Skin epidermis (tissue), 12 donors: ENCODE data around the gene LEPROT.

Experiments used
- H3K27ac ChIP-seq, 21 experiments: fragments of 200-600 bp; sonication (generic) in 11 of 21; one replicate each; pipeline ENCODE4 v1.5.0; 2020; ENCODE audit warnings: mild to moderate bottlenecking in 3 of 21, inconsistent platforms in 2 of 21, moderate library complexity in 2 of 21
- H3K4me3 ChIP-seq, 7 experiments: fragments of 200-600 bp; sonication (generic) in 2 of 7; one replicate each; pipeline ENCODE4 v1.5.0; 2020; ENCODE audit warnings: inconsistent platforms in 2 of 7, mild to moderate bottlenecking in 2 of 7, moderate library complexity in 1 of 7

Gene LEPROT

DNA sequence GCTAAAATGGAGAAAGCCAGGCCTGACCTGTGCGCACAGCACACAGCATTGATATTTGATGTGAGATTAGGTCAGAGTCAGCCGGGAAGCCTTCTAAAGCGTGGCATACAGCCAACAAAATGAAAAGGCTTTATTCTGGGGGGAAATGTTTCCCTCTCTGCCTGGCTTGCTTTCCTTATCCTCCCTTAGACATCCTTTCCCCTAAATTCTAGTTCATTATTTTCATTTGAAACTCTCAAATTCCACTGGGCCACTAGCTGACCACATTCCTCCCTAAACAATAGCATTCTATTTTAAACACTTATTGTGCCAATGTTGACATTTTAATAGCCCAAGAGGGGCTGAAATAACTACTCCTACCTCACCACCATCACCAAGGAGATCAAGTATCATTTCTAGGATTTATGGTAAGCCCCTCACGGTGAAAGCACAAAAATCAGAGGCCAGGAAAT is 49.4 kb downstream of the LEPROT start:
- H3K27ac ChIP-seq = peak overlapping the region in 2 of 21 experiments; percentile 22

DNA sequence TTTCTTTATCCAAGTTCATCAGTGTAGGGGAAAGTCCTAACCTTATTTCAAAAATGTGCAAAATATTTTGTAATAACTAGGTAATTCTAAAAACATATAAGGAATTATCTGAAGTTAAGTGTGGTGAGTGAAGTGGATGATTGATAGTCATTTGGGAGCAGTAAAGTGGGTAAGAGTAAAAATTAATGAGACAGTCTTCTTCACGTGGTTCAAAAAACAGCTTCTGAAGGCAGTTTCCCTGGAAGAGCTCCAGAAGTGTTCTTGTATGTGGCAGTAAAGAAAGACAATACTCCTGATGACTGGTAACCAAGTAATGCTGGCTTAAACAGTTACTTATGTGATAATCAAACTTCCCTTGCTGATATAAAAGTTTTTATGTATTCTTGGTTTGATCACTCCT is 50.3 kb downstream of the LEPROT start:
- Histone ChIP-seq H3K4me3 (no peak overlapping the region), H3K27ac (peak overlapping the region in 1 of 21 experiments; percentile 35)

More for the DNA sequence above, 49.4 kb downstream of the LEPROT start:
- no peak overlapping the region for H3K4me3 ChIP-seq

GRCh38 chr1:65471213-65471833 is 50.9 kb downstream of the LEPROT start:
- H3K4me3 ChIP-seq = no peak overlapping the region
- H3K27ac ChIP-seq = peak overlapping the region in 1 of 21 experiments; percentile 35

- Histone ChIP-seq H3K27ac (no peak overlapping the region), H3K4me3 (no peak overlapping the region)
Observed at GRCh38 chr1:65471861-65472332, 51.4 kb downstream of the LEPROT start.

- no peak overlapping the region for H3K4me3 ChIP-seq
- no peak overlapping the region for H3K27ac ChIP-seq
Observed at GRCh38 chr1:65476327-65476726, 55.9 kb downstream of the LEPROT start.

GRCh38 chr1:65477414-65478378 is 57.2 kb downstream of the LEPROT start:
- Histone ChIP-seq H3K27ac (no peak overlapping the region), H3K4me3 (no peak overlapping the region)

DNA sequence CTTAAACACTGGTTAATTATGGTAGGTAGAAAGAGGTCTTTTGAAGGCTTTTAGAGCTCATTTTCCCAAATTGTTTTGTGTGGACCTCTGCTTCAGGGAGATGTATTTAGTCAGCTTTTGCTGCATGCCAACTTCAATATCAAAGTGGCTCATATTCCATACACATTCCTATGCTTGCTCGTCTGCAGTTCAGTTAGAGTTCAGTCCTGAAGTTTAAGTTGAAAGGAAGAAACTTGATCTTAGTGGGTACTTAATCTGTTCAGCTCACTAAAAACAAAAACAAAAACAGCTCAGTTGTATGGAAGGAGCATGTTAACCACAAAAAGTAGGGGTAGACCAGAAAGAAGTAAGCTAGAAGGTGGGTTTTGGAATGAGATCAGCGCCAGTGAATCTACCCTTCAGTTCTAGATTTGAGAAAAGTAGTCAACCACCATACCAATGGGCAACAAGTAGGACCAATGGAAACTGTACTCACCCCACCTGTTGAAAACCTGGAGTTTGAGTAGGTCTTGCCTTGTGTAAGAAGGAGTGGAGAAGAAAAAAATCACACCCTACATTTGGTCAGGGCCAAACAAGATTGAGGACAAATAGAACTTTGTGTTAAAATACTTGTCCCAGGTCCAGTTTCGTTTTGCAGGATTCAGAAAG is 58.0 kb downstream of the LEPROT start:
- no peak overlapping the region for H3K27ac ChIP-seq
- no peak overlapping the region for H3K4me3 ChIP-seq

- no peak overlapping the region for H3K4me3 ChIP-seq
- H3K27ac ChIP-seq = no peak overlapping the region
Observed at GRCh38 chr1:65479554-65480204, 59.2 kb downstream of the LEPROT start.

DNA sequence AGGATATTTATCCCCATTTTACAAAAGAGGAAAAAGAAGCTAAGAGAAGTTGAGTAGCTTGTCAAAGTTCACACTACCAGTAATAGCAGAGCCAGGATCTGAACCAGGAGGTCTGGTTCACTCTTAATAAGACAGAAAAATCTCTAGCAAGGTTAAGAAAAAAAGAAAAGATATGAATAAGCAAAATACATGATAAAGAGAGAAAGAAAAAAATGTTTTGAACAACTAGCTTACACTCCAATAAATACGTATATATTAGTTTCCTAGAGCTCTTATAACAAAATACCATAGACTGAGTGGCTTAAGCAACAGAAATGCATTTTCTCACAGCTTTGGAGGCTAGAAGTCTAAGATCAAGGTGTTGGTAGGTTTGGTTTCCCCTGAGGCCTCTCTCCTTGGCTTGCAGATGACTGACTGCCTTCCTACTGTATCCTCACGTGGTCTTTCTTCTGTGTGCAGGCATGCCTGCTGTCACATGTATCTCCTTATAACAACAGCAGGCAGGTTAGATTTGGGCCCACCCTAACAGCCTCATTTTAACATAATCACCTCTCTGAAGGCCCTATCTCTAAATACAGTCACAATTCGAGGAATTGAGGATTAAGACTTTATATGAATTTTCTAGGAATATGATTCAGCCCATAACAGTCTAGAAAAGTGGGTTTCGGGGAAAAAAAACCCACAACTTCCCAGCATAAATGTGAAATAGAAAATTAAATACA is 60.4 kb downstream of the LEPROT start:
- Histone ChIP-seq H3K4me3 (no peak overlapping the region), H3K27ac (no peak overlapping the region)

DNA sequence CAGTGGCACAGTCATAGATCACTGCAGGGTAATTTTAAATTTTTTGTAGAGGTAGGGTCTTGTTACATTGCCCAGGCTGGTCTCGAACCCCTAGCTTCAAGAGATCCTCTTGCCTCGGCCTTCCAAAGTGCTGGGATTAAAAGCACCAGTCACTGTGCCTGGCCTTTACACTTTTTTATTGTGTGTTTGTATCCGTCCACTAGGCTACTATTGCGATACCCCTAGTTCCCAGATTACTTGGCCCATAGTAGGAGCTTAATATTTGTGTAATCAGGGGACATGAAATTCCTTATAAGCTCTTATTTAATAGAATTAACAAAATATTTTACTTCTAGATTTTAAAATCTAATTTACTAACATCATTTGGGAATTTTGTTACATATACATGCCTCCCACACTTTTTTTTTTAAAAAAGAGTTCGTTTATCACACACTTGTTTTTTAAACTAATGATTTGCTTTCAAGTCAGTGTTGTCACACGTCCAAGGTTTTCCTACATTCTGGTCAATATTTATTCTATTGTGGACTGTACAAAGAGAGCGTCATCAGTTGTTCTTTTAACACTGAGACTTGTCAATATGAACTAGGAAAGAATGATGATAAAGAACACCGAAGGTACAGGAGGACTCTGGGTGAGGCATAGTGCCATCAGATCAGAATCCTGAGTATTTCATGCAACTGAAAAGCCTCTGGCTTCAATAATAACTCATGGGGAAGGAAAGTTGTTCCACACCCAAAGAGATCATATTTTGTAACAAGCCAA is 63.7 kb downstream of the LEPROT start:
- H3K4me3 ChIP-seq = no peak overlapping the region
- no peak overlapping the region for H3K27ac ChIP-seq
